Measurements from ENCODE around the gene SRM. TPM values are rescaled to one million over a fixed set of nuclear protein-coding genes. Genes with fewer than 3 reads are reported as not detected.

The SRM gene
- total and polyA plus RNA-seq, 2 of the 4 experiments (the other 2 are of a cell fraction): 23.1 to 160 TPM

DNA sequence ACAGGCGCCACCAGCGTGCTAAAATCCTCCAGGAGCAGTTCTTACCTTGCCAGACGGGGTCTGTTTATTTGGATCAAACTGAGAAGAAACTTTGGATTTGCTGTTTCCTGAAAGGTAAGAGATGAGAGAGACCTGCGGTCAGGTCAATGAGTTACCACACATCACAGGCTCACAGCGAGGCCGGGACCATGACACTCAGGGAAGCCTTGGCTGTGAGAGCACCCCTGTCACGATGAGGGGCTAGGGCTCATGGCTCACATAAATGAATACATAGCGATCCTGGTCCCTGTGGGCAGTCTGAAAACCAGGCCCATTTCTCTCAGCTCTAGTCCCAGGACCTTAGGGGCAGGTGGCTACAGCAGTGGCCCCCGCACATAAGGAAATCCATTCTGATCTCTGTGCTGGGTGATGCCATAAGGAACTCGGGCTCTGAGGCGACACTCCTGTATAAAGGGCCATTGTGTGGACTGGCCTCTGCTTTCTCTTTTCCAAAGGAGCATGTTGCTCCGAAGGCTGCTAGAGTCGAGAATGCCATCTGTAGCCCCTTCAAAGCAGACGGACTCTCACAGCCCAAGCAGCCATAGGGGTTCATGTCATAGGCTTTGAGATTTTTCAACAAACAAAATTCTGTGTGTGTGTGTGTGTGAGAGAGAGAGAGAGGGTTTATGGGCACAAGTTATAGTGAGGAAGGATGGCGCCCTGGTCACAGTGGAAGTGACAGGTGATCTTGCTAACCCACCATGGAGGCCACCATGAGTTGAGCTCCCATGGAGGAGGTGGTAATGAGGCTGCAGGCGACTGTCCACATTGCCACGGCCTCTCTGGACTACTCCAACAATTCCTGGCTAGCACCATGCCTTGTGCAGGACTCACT lies 9.0 kb upstream of the SRM start (continued):
- no peak for TF ChIP-seq POLR2A (IDR thresholded peaks at IDR 0.05; ENCODE audit: low read depth, low read length)

DNA sequence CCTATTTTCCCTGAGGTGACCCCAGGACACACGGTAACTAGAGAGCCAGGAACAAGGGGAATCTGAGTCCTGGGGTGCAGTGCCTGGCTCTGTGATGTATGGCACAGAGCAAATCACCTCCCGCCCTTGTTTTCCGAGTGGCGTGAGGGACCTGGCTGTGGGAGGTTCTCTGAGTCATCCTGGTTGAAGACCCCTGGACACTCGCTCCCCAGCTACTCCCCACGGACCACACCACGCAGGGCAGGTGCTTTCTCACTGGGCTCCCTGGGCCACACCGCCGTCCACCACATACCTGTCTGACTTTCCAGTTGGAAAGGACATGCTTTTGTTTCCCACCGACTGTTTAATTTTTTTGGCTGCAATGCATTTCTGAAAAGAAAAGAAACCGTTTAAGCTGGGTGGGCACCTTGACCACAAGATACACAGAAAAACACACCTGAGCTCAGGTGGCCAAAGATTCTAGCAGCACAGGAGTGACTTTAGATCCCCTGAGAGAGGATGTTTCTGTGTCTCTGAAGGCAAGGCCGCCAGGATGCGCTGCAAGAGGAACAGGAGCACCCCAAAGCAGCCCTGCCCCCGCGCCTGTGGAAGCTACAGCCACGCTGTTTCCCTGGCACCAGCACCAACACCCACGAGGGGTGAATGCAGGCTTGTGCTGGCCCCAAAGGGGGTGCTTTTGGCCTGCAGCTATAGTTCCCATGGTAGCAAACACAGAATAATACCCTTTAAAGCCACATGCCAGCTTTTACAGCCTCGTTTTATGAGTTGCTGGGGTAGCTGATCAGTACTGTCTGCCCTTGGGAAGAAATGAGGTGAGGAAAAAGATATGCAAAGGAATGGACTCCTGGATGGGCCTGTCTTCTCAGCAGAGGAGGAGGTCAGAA lies 8.1 kb upstream of the SRM start:
- ChIA-PET CTCF (no interaction called here), POLR2A (ENCODE audit: unreplicated experiment) (no interaction called here)
- H3K18ac ChIP-seq (ENCODE audit: low read depth, low read length): no peak overlapping the region
- H3K14ac ChIP-seq (replicated peaks; ENCODE audit: low read depth, low read length): no peak overlapping the region
- H3K9me1 ChIP-seq (ENCODE audit: insufficient read depth, low read length): no peaks in the 10 kb centered on the region
- H2BK5ac ChIP-seq (ENCODE audit: low read depth, low read length, poor library complexity, severe bottlenecking): no peak overlapping the region
- no peak overlapping the region for H2AFZ ChIP-seq (replicated peaks; ENCODE audit: low read length, poor library complexity)
- H3K4me3 ChIP-seq (ENCODE audit: insufficient read depth, low read depth, low read length): no peak overlapping the region
- no peak overlapping the region for H4K5ac ChIP-seq (ENCODE audit: low read depth, low read length)
- no peaks in the 10 kb centered on the region for H3K9me3 ChIP-seq (ENCODE audit: control insufficient read depth, insufficient read depth, low read length)
- peaks cover 4 to 7% of the 10 kb centered on the region in 2 experiments; a peak in 2 of 4 replicates for H3K79me1 ChIP-seq (ENCODE audit: low read depth in 1 of 2, low read length in 2 of 2)
- H3K4me1 ChIP-seq (ENCODE audit: control insufficient read depth, insufficient read depth, low read length): no peaks in the 10 kb centered on the region
- H2BK15ac ChIP-seq (ENCODE audit: low read depth, low read length): no peak overlapping the region
- H3K27me3 ChIP-seq (ENCODE audit: control insufficient read depth, insufficient read depth, low read length): no peaks in the 10 kb centered on the region
- no peak overlapping the region for H4K91ac ChIP-seq (ENCODE audit: insufficient read depth, low read depth, low read length)
- dilution Hi-C loops (cut with HindIII; ENCODE audit: low sequenced_read_pairs, unreplicated experiment): no loop called here
- DNase-seq (no peak), ATAC-seq (ENCODE audit: low read depth) (no peak)
- in situ Hi-C loops (cut with MboI; ENCODE audit: low sequenced_read_pairs): no loop called here
- intact Hi-C loops (cut with micrococcal nuclease): no loop called here
- peaks cover 68% of the 10 kb centered on the region for H3K36me3 ChIP-seq (ENCODE audit: control insufficient read depth, insufficient read depth, low read length)
- H2BK120ac ChIP-seq (ENCODE audit: low read depth, low read length): no peak overlapping the region
- H3K27ac ChIP-seq (ENCODE audit: insufficient read depth, low read length): no peak overlapping the region
- no peak overlapping the region for H2AK5ac ChIP-seq (ENCODE audit: low read depth, low read length)
- 98% methylated on average over 6 of the region's 18 CpGs; no CpG with 5 or more reads in 1 of the 2 experiments for WGBS, 2 experiments (ENCODE audit: extremely low coverage in 2 of 2, insufficient read length in 1 of 2)
- no peaks in the 10 kb centered on the region for H4K20me1 ChIP-seq (ENCODE audit: insufficient read depth, low read length)
- H3K56ac ChIP-seq (ENCODE audit: extremely low read depth, insufficient read depth, low read length): no peak overlapping the region
- BruUV-seq (replicated peaks): no TSS peak
- no peak overlapping the region for H2BK20ac ChIP-seq (ENCODE audit: low read depth, low read length)
- H2AK9ac ChIP-seq (replicated peaks; ENCODE audit: low read depth, low read length, poor library complexity): no peak overlapping the region
- no peak overlapping the region for H3K4ac ChIP-seq (ENCODE audit: low read depth, low read length)
- no peak overlapping the region for H3K23ac ChIP-seq (ENCODE audit: low read depth, low read length)
- H3K9ac ChIP-seq (ENCODE audit: low read depth, low read length): no peak overlapping the region
- H4K8ac ChIP-seq (ENCODE audit: low read depth in 2 of 2, low read length in 2 of 2): no peak overlapping the region
- H3K4me2 ChIP-seq (ENCODE audit: low read depth, low read length): no peak overlapping the region
- TF ChIP-seq, protein P1, sequence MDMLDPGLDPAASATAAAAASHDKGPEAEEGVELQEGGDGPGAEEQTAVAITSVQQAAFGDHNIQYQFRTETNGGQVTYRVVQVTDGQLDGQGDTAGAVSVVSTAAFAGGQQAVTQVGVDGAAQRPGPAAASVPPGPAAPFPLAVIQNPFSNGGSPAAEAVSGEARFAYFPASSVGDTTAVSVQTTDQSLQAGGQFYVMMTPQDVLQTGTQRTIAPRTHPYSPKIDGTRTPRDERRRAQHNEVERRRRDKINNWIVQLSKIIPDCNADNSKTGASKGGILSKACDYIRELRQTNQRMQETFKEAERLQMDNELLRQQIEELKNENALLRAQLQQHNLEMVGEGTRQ (IDR thresholded peaks at IDR 0.05; ENCODE audit: low read depth, low read length): no peak
- TF ChIP-seq BHLHE40 (IDR thresholded peaks at IDR 0.05; ENCODE audit: low read depth, low read length): no peak
- TF ChIP-seq, protein P2, sequence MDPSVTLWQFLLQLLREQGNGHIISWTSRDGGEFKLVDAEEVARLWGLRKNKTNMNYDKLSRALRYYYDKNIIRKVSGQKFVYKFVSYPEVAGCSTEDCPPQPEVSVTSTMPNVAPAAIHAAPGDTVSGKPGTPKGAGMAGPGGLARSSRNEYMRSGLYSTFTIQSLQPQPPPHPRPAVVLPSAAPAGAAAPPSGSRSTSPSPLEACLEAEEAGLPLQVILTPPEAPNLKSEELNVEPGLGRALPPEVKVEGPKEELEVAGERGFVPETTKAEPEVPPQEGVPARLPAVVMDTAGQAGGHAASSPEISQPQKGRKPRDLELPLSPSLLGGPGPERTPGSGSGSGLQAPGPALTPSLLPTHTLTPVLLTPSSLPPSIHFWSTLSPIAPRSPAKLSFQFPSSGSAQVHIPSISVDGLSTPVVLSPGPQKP (IDR thresholded peaks at IDR 0.05; ENCODE audit: borderline replicate concordance, low read depth, low read length): no peak
- no peak for TF ChIP-seq MXI1 (IDR thresholded peaks at IDR 0.05; ENCODE audit: borderline replicate concordance, low read depth, low read length)
- no peak for TF ChIP-seq CHD1 (IDR thresholded peaks at IDR 0.05; ENCODE audit: low read depth, low read length)
- TF ChIP-seq POLR2A (IDR thresholded peaks at IDR 0.05; ENCODE audit: low read depth, low read length): no peak
- no peak for TF ChIP-seq MAZ (IDR thresholded peaks at IDR 0.05; ENCODE audit: borderline replicate concordance, low read depth, low read length)
- TF ChIP-seq, protein P3, sequence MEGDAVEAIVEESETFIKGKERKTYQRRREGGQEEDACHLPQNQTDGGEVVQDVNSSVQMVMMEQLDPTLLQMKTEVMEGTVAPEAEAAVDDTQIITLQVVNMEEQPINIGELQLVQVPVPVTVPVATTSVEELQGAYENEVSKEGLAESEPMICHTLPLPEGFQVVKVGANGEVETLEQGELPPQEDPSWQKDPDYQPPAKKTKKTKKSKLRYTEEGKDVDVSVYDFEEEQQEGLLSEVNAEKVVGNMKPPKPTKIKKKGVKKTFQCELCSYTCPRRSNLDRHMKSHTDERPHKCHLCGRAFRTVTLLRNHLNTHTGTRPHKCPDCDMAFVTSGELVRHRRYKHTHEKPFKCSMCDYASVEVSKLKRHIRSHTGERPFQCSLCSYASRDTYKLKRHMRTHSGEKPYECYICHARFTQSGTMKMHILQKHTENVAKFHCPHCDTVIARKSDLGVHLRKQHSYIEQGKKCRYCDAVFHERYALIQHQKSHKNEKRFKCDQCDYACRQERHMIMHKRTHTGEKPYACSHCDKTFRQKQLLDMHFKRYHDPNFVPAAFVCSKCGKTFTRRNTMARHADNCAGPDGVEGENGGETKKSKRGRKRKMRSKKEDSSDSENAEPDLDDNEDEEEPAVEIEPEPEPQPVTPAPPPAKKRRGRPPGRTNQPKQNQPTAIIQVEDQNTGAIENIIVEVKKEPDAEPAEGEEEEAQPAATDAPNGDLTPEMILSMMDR (conservative IDR thresholded peaks at IDR 0.05; ENCODE audit: low read depth, low read length): no peak
- TF ChIP-seq CEBPB (IDR thresholded peaks at IDR 0.05; ENCODE audit: low read depth, low read length): no peak
- TF ChIP-seq MAFK (IDR thresholded peaks at IDR 0.05; ENCODE audit: low read depth, low read length): no peak

All from IMR-90 (cell line).